ENCODE data around the gene UBE2S. TPM values are rescaled to one million over a fixed set of nuclear protein-coding genes. Genes with fewer than 3 reads are reported as not detected.
"Not testable (repeated sequence)": the region's sequence is repeated elsewhere in the genome, so short reads cannot be mapped to it uniquely, and the experiment has no call there.

UBE2S gene
- total RNA-seq, 6 experiments from 2014 or later = 181 to 356 (median 309) TPM

DNA sequence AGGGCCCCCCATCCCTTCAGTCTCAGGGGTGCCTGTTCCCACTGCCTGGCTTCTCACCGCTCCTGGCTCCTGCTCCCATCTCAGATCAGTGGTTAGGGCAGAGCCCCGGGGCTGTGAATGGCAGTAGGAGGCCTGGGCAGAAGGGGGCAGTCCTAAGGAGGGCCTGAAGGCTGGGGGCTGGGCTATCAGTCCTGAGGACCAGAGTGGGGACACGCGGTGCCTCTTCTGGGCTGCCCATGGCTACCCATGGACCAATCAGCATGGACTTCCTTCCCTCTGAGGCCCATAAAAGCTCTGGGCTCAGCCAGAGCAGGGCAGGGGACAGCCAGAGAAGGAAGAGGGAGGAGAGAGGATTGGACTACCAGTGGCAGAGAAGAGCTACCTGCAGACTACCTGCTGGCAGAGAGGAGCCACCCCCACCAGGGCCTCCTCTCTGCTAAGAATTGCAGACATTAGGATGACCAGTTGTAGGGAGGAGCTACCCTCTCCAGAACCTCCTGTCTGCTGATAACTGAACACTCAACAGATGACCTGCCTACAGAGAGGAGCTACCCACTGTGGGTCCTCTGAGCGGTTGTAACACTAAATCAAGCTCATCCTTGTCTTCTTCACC lies 12.1 kb upstream of the UBE2S start:
- TF ChIP-seq, protein P1, sequence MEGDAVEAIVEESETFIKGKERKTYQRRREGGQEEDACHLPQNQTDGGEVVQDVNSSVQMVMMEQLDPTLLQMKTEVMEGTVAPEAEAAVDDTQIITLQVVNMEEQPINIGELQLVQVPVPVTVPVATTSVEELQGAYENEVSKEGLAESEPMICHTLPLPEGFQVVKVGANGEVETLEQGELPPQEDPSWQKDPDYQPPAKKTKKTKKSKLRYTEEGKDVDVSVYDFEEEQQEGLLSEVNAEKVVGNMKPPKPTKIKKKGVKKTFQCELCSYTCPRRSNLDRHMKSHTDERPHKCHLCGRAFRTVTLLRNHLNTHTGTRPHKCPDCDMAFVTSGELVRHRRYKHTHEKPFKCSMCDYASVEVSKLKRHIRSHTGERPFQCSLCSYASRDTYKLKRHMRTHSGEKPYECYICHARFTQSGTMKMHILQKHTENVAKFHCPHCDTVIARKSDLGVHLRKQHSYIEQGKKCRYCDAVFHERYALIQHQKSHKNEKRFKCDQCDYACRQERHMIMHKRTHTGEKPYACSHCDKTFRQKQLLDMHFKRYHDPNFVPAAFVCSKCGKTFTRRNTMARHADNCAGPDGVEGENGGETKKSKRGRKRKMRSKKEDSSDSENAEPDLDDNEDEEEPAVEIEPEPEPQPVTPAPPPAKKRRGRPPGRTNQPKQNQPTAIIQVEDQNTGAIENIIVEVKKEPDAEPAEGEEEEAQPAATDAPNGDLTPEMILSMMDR (IDR thresholded peaks at IDR 0.05) = no peak
- Mint-ChIP-seq H3K36me3 (ENCODE audit: low read depth) (no peaks in the 10 kb centered on the region), H3K9me3 (no peaks in the 10 kb centered on the region), H3K27me3 (ENCODE audit: insufficient read depth) (peaks cover 15% of the 10 kb centered on the region), H3K27ac (no peak overlapping the region), H3K4me1 (ENCODE audit: low read depth) (peaks cover 9% of the 10 kb centered on the region), H3K4me3 (no peak overlapping the region)
- DNase-seq = no peak

DNA sequence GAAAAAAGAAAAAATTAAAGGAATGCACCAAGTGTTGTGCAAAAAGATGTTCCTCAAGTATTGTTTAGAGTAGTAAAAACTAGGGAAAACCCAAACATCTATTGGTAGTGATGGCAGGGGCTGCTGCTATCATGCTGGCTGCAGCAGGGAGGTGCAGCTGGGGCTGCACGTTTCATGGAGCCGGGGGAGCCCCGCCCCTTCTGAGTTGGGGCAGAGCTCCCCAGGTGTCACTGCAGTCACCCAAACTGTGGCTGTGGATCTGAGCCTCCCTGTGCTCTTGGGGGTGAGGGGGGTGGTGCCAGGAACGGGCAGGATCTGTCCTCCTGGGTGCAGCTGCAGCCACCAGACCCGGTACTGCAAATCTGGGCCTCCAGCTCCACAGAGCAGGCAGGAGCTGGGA lies 11.5 kb upstream of the UBE2S start:
- TF ChIP-seq, protein P1 (IDR thresholded peaks at IDR 0.05) = no peak
- Mint-ChIP-seq H3K36me3 (ENCODE audit: low read depth) (no peaks in the 10 kb centered on the region), H3K27ac (no peak overlapping the region), H3K4me1 (ENCODE audit: low read depth) (peaks cover 9% of the 10 kb centered on the region), H3K27me3 (ENCODE audit: insufficient read depth) (peaks cover 15% of the 10 kb centered on the region), H3K9me3 (no peaks in the 10 kb centered on the region), H3K4me3 (no peak overlapping the region)
- DNase-seq = no peak

DNA sequence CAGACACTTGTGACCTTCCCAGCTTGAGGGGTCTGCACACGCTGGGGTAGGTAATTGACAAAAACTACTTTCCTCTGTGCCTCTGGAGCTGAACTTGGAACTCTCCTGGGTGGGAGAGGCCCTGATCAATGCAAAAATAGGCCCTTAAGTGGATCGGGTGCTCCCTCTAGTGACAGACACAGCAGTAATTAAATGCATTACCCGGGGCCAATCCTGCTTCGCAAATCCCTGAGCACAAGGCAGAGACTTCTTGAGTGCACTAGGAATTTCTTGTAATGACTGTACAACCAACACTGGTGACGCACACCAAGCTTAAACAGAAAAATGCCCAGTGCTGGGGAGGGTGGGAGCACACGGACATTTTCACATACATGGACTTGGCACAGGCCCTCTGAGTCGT lies 10.6 kb upstream of the UBE2S start:
- Mint-ChIP-seq H3K27me3 (ENCODE audit: insufficient read depth) (peaks cover 8% of the 10 kb centered on the region), H3K4me1 (ENCODE audit: low read depth) (peaks cover 9% of the 10 kb centered on the region), H3K4me3 (no peak overlapping the region), H3K36me3 (ENCODE audit: low read depth) (no peaks in the 10 kb centered on the region), H3K9me3 (no peaks in the 10 kb centered on the region), H3K27ac (peak overlapping the region; percentile 53; the same call in 1 of the 2 replicates)
- DNase-seq = peak; percentile 90
- TF ChIP-seq, protein P1 (IDR thresholded peaks at IDR 0.05) = peak; percentile 83

DNA sequence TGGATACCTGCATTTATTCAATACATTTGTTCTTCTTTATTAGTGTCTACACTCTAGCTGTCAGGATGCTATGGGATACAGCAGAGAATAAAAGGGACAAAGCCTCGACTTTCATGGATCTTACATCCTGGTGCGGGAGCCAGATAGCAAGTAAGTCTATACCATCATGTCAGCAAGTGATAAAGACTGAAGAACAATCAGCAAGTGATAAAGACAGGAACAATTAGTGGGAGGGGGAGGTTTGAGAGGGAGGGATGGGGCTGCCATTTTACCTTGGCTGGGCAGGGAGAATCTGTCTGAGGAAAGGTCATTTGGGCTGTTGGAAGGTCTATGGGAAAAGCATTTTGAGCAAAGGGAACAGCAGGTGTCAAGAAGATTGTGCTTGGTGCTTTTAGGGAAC lies 2.6 kb upstream of the UBE2S start:
- DNase-seq = no peak
- Mint-ChIP-seq H3K27me3 (ENCODE audit: insufficient read depth) (peaks cover 21% of the 10 kb centered on the region), H3K27ac (no peak overlapping the region), H3K4me1 (ENCODE audit: low read depth) (peaks cover 21% of the 10 kb centered on the region), H3K36me3 (ENCODE audit: low read depth) (peaks cover 16% of the 10 kb centered on the region), H3K4me3 (no peak overlapping the region), H3K9me3 (peaks cover 4% of the 10 kb centered on the region; the same call in 1 of the 2 replicates)
- TF ChIP-seq, protein P1 (IDR thresholded peaks at IDR 0.05) = no peak

DNA sequence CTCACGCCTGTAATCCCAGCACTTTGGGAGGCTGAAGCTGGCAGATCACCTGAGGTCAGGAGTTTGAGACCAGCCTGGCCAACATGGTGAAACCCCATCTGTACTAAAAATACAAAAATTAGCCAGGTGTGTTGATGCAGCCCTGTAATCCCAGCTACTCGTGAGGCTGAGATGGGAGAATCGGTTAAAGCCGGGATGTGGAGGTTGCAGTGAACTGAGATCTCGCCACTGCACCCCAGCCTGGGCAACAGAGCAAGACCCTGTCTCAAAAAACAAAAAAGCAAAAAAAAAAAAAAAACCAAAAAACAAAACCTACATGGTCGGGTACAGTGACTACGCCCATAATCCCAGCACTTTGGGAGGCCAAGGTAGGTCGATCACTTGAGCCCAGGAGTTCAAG lies 1.6 kb upstream of the UBE2S start:
- DNase-seq, H3K4me3 Mint-ChIP-seq, H3K9me3 Mint-ChIP-seq: not testable (repeated sequence)
- peaks cover 21% of the 10 kb centered on the region for H3K4me1 Mint-ChIP-seq (ENCODE audit: low read depth)
- peak overlapping the region; percentile 98 for H3K27ac Mint-ChIP-seq
- H3K27me3 Mint-ChIP-seq (ENCODE audit: insufficient read depth) = peaks cover 18% of the 10 kb centered on the region
- peaks cover 16% of the 10 kb centered on the region for H3K36me3 Mint-ChIP-seq (ENCODE audit: low read depth)

DNA sequence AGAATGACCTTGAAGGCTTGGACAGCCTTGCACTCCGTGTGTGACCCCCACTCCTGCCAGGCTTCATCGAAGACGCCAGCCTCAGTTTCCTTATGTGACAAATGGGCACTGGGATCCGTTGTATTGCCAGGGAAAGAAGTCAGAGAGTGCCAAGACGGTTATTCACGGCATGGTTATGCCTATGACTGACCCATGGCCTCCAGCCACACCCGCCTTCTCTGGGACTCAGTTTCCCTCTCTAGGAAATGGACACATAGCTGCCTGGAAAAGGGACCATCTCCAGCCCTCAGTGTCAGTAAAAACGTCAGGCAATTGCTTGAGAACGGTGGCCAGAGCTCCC lies 915 bp upstream of the UBE2S start:
- Mint-ChIP-seq H3K27ac (peak overlapping the region; percentile 98), H3K27me3 (ENCODE audit: insufficient read depth) (peaks cover 18% of the 10 kb centered on the region), H3K4me1 (ENCODE audit: low read depth) (peaks cover 25% of the 10 kb centered on the region), H3K9me3 (peaks cover 4% of the 10 kb centered on the region; the same call in 1 of the 2 replicates), H3K36me3 (ENCODE audit: low read depth) (peaks cover 21% of the 10 kb centered on the region), H3K4me3 (peak overlapping the region; percentile 83)
- TF ChIP-seq, protein P1 (IDR thresholded peaks at IDR 0.05) = no peak
- DNase-seq = no peak
